ENCODE data around the gene TNFRSF18.

The TNFRSF18 gene

DNA sequence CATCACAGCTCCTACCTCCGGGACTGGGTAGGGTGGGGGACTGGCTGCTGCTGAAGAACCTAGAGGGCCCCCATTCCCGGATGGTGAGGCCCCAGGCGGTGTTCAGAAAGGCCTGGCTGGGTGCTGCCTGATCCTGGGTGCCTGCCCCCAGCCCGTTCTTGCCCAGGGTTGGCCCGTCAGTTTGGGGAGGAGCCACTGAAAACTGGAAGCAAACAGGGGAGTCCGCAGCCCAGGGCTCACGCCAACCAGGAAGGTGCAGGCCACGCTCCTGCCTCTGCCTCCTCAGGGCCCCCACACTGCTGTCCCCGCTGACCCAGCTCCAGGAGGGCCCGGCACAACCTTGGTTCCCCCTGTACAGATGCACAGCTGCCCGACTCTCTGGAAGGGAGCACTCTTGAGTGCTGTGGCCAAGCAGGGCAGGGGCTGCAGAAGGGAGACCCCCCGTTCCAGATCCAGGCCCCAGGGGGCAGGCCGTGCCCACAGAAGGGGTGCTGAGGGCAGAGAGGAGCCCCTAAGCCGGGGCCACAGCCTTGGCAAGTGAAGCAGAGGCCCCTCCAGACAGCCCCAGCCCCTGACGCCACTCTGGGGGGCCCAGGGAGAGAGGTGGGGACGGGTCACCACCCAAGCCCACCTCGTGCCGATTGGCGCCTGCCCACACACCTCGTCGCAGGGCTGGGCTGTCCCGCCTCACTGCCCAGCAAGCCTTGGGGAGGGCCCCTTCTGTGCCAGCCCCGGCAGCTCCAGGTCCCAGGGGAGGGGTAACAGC lies 34.6 kb upstream of the TNFRSF18 start:
- Histone ChIP-seq H3K27me3 (ENCODE audit: control insufficient read depth, low read length) (peaks cover 11% of the 10 kb centered on the region), H4K20me1 (ENCODE audit: control insufficient read depth, insufficient read depth, low read depth, low read length) (no peaks in the 10 kb centered on the region), H3K4me2 (ENCODE audit: low read length) (no peak overlapping the region), H3F3A (ENCODE audit: control insufficient read depth, insufficient read depth) (no peaks in the 10 kb centered on the region), H3K4me3 (ENCODE audit: low read length) (no peak overlapping the region), H3K27ac (ENCODE audit: low read depth, low read length) (no peak overlapping the region), H3K9me3 (ENCODE audit: control insufficient read depth, insufficient read depth, low read length) (no peaks in the 10 kb centered on the region), H3K4me1 (ENCODE audit: control insufficient read depth, low read length) (peaks cover 4% of the 10 kb centered on the region; the same call in 1 of the 2 replicates), H3K36me3 (ENCODE audit: control insufficient read depth, low read length) (no peaks in the 10 kb centered on the region), H3K79me2 (ENCODE audit: control insufficient read depth, low read length) (no peaks in the 10 kb centered on the region), H3K9me2 (replicated peaks; ENCODE audit: control insufficient read depth, low read length) (no peaks in the 10 kb centered on the region)
- TF ChIP-seq, protein P1, sequence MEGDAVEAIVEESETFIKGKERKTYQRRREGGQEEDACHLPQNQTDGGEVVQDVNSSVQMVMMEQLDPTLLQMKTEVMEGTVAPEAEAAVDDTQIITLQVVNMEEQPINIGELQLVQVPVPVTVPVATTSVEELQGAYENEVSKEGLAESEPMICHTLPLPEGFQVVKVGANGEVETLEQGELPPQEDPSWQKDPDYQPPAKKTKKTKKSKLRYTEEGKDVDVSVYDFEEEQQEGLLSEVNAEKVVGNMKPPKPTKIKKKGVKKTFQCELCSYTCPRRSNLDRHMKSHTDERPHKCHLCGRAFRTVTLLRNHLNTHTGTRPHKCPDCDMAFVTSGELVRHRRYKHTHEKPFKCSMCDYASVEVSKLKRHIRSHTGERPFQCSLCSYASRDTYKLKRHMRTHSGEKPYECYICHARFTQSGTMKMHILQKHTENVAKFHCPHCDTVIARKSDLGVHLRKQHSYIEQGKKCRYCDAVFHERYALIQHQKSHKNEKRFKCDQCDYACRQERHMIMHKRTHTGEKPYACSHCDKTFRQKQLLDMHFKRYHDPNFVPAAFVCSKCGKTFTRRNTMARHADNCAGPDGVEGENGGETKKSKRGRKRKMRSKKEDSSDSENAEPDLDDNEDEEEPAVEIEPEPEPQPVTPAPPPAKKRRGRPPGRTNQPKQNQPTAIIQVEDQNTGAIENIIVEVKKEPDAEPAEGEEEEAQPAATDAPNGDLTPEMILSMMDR (IDR thresholded peaks at IDR 0.05; ENCODE audit: low read depth, low read length, poor library complexity, severe bottlenecking), result no peak
- TF ChIP-seq EZH2phosphoT487 (IDR thresholded peaks at IDR 0.05; ENCODE audit: borderline replicate concordance, low read length), result no peak

DNA sequence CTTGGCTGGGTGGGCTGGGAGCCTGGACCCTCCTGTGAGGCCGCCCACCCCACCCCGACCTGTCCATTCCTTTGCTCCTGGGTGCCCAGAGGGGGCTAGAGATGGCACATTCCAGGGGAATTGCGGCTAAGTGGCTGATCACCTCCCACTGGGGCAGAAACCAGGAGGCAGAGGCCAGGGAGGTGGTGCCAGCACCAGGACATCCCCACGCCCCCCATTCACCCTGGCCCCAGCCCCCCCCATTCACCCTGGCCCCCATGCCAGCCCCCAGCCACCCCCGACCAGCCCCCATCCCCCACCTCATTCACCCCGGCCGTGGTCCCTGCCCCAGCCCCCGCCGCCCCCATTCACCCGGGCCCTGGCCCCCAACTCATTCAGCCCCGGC lies 33.9 kb upstream of the TNFRSF18 start:
- H3K4me1 ChIP-seq (ENCODE audit: control insufficient read depth, low read length), result peaks cover 4% of the 10 kb centered on the region; the same call in 1 of the 2 replicates
- TF ChIP-seq, protein P1 (IDR thresholded peaks at IDR 0.05; ENCODE audit: low read depth, low read length, poor library complexity, severe bottlenecking), result no peak
- TF ChIP-seq EZH2phosphoT487 (IDR thresholded peaks at IDR 0.05; ENCODE audit: borderline replicate concordance, low read length), result no peak
- no peaks in the 10 kb centered on the region for H3K9me3 ChIP-seq (ENCODE audit: control insufficient read depth, insufficient read depth, low read length)
- no peak overlapping the region for H3K27ac ChIP-seq (ENCODE audit: low read depth, low read length)
- H4K20me1 ChIP-seq (ENCODE audit: control insufficient read depth, insufficient read depth, low read depth, low read length), result no peaks in the 10 kb centered on the region
- peaks cover 3% of the 10 kb centered on the region; the same call in 1 of the 2 replicates for H3K79me2 ChIP-seq (ENCODE audit: control insufficient read depth, low read length)
- peaks cover 11% of the 10 kb centered on the region for H3K27me3 ChIP-seq (ENCODE audit: control insufficient read depth, low read length)
- H3K36me3 ChIP-seq (ENCODE audit: control insufficient read depth, low read length), result peaks cover 3% of the 10 kb centered on the region; the same call in 1 of the 2 replicates
- H3K4me3 ChIP-seq (ENCODE audit: low read length), result no peak overlapping the region
- no peak overlapping the region for H3K4me2 ChIP-seq (ENCODE audit: low read length)
- H3K9me2 ChIP-seq (replicated peaks; ENCODE audit: control insufficient read depth, low read length), result no peaks in the 10 kb centered on the region
- no peaks in the 10 kb centered on the region for H3F3A ChIP-seq (ENCODE audit: control insufficient read depth, insufficient read depth)

DNA sequence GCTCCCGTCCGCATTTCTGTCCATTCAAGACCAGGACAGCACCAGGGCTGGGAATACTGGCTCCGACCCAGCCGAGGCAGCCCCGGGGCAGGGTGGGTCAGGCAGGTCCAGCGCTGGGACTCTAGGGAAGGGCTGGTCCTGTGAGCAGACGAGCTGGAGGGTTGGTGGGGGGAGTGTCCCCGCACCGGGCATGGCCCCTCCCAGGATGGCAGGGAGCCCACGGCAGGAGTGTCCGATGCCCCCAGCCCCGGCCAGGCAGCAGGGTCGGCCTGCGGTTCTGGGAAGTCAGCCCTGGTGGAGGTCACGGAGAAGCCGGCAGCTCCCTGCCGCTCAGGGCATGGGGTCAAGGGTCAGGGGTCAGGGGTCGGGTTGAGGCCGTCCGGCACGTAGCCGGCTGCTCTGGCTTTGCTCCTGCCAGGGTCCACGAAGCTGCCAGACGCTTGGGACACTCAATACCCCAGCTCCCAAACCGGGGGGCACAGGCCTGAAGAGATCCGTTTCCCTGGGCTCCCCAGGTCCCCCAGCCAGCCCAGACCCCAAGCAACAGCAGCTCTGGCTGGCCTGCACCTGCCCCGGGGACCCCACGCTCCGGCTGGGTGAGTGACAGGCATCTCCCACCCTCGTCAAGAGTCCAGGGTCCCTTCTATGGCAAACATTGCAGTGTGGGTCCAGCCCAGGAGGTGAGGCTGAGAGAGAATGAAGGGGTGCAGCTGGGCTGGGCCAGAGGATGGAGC lies 33.4 kb upstream of the TNFRSF18 start:
- Histone ChIP-seq H3K9me2 (replicated peaks; ENCODE audit: control insufficient read depth, low read length) (no peaks in the 10 kb centered on the region), H3F3A (ENCODE audit: control insufficient read depth, insufficient read depth) (no peaks in the 10 kb centered on the region), H3K79me2 (ENCODE audit: control insufficient read depth, low read length) (peaks cover 8% of the 10 kb centered on the region; the same call in 1 of the 2 replicates), H3K27ac (ENCODE audit: low read depth, low read length) (no peak overlapping the region), H3K4me1 (ENCODE audit: control insufficient read depth, low read length) (peaks cover 4% of the 10 kb centered on the region; the same call in 1 of the 2 replicates), H3K36me3 (ENCODE audit: control insufficient read depth, low read length) (peaks cover 4% of the 10 kb centered on the region; the same call in 1 of the 2 replicates), H3K27me3 (ENCODE audit: control insufficient read depth, low read length) (peaks cover 11% of the 10 kb centered on the region), H3K4me2 (ENCODE audit: low read length) (no peak overlapping the region), H4K20me1 (ENCODE audit: control insufficient read depth, insufficient read depth, low read depth, low read length) (no peaks in the 10 kb centered on the region), H3K4me3 (ENCODE audit: low read length) (no peak overlapping the region), H3K9me3 (ENCODE audit: control insufficient read depth, insufficient read depth, low read length) (no peaks in the 10 kb centered on the region)
- TF ChIP-seq EZH2phosphoT487 (IDR thresholded peaks at IDR 0.05; ENCODE audit: borderline replicate concordance, low read length), result no peak
- TF ChIP-seq, protein P1 (IDR thresholded peaks at IDR 0.05; ENCODE audit: low read depth, low read length, poor library complexity, severe bottlenecking), result no peak

Data from DOHH2 (cell line).